Lower lobe of right lung (tissue), 2 donors: ENCODE data around the gene PTPRM. TPM values are rescaled to one million over a fixed set of nuclear protein-coding genes. Genes with fewer than 3 reads are reported as not detected.

Experiments
- ATAC-seq, 2 donors: fragments of 200-7000 bp; cut with Tn5 transposase; one replicate each; pipeline ENCODE4 v1.9.1; 2020 to 2022; ENCODE audit warnings: mild to moderate bottlenecking in 2 of 2, moderate library complexity in 2 of 2
- DNase-seq: peaks from one replicate; pipeline ENCODE4 v3.0.0-alpha.2; 2020
- H3K27ac ChIP-seq: fragments of 200-600 bp; one replicate; pipeline ENCODE4 v1.8.0; 2022
- H3K27me3 ChIP-seq: fragments of 200-600 bp; one replicate; pipeline ENCODE4 v1.8.0; 2022; ENCODE audit warnings: low read depth
- H3K36me3 ChIP-seq: fragments of 200-600 bp; one replicate; pipeline ENCODE4 v1.8.0; 2022; ENCODE audit warnings: mild to moderate bottlenecking
- H3K4me1 ChIP-seq: fragments of 200-600 bp; one replicate; pipeline ENCODE4 v1.8.0; 2022
- H3K4me3 ChIP-seq: fragments of 200-600 bp; one replicate; pipeline ENCODE4 v1.8.0; 2022; ENCODE audit warnings: mild to moderate bottlenecking
- H3K9me3 ChIP-seq: fragments of 200-600 bp; one replicate; pipeline ENCODE4 v1.8.0; 2022
- intact Hi-C: fragments of 100-400 bp; cut with DNase I; formaldehyde crosslinking; loops from one replicate; pipeline ENCODE4 v1.11.0; 2022
- total RNA-seq: library from RNA; stranded (reverse); fragmentation: NEBNext Ultra II Directional; extraction: Animal tissue kit (Norgen Biotek cat#: 25700); gene quantifications from one replicate; pipeline ENCODE4 v1.2.1, GENCODE V29; 2021
- TF ChIP-seq, protein P1 (sequence below): fragments of 200-600 bp; IDR thresholded peaks from one replicate; pipeline ENCODE4 v1.8.0; 2022; ENCODE audit warnings: antibody characterized with exemption, mild to moderate bottlenecking
- donor health status: DM: no; HTN: yes; CAD: no; lungs with severe emphysema.

Gene PTPRM
- total RNA-seq, 1 donor from 2014 or later = 85.2 TPM

DNA sequence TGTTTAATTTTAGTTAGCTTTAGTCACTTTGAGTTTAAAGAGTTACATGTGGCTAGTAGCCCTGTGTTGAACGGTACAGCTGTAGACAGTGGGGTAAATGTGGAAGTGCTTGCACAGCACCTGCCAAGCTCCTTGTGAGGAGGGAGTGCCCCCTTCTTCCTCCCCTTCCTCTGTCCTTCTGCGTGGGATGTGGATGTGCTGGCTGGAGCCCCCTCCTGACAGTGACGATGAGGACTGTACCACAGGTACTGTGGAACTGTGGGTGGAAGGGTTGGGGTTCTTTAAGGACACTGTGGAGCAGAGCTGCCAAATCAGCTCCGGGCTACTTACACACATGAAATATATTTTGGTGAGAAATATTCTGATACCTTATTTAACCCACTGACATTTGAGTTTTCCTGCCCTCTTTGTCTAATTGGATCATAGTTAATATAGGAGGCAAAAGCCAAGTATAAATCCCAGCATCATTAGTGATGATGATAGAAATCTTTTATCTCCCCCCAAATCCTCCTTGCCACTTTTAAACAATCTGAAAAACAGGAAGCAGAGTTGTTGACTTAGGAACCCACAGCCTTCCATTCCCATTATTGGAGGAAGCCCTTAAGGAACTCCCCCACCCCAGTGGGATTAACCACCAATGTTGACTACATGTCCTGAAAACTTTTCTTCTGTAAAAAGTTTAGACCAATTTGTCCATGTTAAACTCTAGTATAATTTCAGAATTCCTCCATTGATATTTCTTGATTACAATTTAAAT lies 181.3 kb downstream of the PTPRM start:
- no peak overlapping the region for H3K4me3 ChIP-seq
- intact Hi-C loops = no loop called here
- H3K4me1 ChIP-seq = peaks cover 50% of the 10 kb centered on the region
- ATAC-seq (peak; percentile 10 to 17), DNase-seq (no peak)
- TF ChIP-seq, protein P1, sequence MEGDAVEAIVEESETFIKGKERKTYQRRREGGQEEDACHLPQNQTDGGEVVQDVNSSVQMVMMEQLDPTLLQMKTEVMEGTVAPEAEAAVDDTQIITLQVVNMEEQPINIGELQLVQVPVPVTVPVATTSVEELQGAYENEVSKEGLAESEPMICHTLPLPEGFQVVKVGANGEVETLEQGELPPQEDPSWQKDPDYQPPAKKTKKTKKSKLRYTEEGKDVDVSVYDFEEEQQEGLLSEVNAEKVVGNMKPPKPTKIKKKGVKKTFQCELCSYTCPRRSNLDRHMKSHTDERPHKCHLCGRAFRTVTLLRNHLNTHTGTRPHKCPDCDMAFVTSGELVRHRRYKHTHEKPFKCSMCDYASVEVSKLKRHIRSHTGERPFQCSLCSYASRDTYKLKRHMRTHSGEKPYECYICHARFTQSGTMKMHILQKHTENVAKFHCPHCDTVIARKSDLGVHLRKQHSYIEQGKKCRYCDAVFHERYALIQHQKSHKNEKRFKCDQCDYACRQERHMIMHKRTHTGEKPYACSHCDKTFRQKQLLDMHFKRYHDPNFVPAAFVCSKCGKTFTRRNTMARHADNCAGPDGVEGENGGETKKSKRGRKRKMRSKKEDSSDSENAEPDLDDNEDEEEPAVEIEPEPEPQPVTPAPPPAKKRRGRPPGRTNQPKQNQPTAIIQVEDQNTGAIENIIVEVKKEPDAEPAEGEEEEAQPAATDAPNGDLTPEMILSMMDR = no peak
- no peaks in the 10 kb centered on the region for H3K36me3 ChIP-seq
- no peaks in the 10 kb centered on the region for H3K27me3 ChIP-seq
- H3K27ac ChIP-seq = no peak overlapping the region
- H3K9me3 ChIP-seq = peaks cover 7% of the 10 kb centered on the region

DNA sequence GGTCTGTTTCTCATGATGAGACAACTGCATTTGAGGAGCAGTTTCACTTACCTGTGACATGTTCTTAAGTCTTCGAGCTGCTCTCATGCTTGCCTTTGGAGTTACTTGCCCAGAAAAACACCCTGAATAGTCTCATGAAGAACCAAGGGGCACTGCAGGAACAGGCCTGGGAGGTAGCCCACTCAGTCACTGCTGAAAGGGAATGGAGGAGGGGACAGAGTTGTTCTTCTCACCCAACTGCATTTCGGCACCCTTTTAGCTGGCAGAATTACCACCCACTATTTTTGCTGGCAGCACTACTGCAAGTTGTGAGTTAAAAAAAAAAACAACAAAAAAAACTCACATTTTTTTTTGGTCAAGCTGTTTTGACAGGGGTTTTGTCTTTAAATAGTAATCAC lies 181.9 kb downstream of the PTPRM start:
- intact Hi-C loops = no loop called here
- Histone ChIP-seq H3K27me3 (no peaks in the 10 kb centered on the region), H3K9me3 (peaks cover 7% of the 10 kb centered on the region), H3K4me3 (no peak overlapping the region), H3K4me1 (peaks cover 51% of the 10 kb centered on the region), H3K27ac (no peak overlapping the region), H3K36me3 (no peaks in the 10 kb centered on the region)
- DNase-seq (no peak), ATAC-seq (no peak)
- TF ChIP-seq, protein P1 = no peak

DNA sequence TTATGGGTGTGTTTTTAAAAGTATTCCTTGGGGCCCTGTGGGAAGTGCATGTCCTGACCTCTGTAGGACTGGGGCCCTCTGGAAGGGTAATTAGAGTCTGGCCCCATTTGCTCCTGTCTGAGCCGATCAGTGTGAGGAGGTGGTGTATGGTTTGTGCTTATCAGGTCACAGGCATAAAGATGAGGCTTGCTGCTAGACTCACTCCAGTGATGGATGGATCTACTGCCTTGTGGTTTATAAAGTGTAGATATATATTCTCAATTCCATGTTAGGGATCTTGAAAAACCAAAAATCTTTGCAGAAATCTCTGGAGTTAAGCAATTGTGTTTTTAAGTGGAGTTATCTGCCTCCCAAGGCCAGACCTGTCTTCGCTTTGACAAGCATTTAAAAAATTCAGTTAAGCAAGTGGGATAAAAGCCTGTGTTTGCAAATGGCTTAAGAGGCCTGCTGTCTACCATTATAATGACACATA lies 182.4 kb downstream of the PTPRM start:
- Histone ChIP-seq H3K4me3 (no peak overlapping the region), H3K27ac (no peak overlapping the region), H3K4me1 (peaks cover 56% of the 10 kb centered on the region), H3K27me3 (no peaks in the 10 kb centered on the region), H3K9me3 (peaks cover 7% of the 10 kb centered on the region), H3K36me3 (no peaks in the 10 kb centered on the region)
- DNase-seq (no peak), ATAC-seq (peak in 1 of 2 donors; percentile 36)
- intact Hi-C loops = no loop called here
- TF ChIP-seq, protein P1 = no peak

DNA sequence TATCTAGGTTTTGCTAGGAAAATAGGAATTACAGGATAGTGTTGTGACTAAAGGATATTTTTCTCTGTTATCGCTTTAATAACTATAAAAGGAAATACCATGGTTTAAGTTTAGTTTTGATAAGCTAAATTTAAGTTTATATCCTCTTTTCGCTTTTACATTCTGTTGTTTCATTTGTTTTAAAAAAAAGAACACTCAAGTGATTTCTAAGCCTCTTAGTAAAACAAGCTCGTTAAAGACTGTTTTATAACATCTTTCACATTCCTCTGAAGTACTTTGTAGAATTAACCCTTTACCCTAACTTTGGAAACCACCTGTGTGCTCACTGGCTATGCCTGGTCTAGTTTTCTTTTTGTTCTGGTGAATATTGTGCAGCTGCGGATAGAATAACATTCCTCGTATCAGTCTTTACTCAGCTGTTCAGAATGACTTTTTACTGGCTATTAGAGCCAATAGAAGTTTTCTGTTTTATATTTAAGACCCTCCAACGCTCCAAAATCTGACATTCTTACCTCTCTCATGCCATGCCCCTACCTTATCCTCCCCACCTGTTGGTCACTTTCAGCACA lies 183.1 kb downstream of the PTPRM start:
- H3K4me1 ChIP-seq = peaks cover 60% of the 10 kb centered on the region
- H3K9me3 ChIP-seq = peaks cover 7% of the 10 kb centered on the region
- TF ChIP-seq, protein P1 = no peak
- H3K27me3 ChIP-seq = no peaks in the 10 kb centered on the region
- ATAC-seq (peak; percentile 29 to 46), DNase-seq (no peak)
- no peak overlapping the region for H3K4me3 ChIP-seq
- no peaks in the 10 kb centered on the region for H3K36me3 ChIP-seq
- H3K27ac ChIP-seq = no peak overlapping the region
- intact Hi-C loops = no loop called here

DNA sequence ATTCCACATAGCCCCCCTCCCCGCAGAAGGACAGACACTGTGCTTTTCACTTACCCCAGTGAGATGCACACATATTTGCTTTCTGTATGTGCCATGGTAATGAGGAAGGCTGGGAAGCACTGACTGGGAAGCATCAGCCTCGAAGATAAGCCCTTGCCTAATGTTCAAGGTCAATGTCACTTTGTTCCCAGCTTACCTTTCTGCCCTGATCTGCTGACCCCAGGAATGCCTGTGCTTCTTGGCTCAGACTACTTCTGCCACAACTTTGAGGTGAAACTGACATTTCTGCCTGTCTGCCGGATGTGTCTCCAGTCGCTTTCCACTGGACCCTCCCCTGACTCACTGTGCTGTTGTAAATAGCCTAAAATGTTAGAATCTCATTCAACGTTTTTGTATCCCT lies 183.8 kb downstream of the PTPRM start:
- no peak overlapping the region for H3K4me3 ChIP-seq
- TF ChIP-seq, protein P1 = no peak
- DNase-seq (no peak), ATAC-seq (no peak)
- H3K9me3 ChIP-seq = peaks cover 5% of the 10 kb centered on the region
- H3K4me1 ChIP-seq = peaks cover 68% of the 10 kb centered on the region
- H3K36me3 ChIP-seq = no peaks in the 10 kb centered on the region
- intact Hi-C loops = no loop called here
- no peaks in the 10 kb centered on the region for H3K27me3 ChIP-seq
- no peak overlapping the region for H3K27ac ChIP-seq
